Measurements from ENCODE around the gene PAK1IP1.
"Not testable (repeated sequence)": the region's sequence is repeated elsewhere in the genome, so short reads cannot be mapped to it uniquely, and the experiment has no call there.

Gene PAK1IP1

DNA sequence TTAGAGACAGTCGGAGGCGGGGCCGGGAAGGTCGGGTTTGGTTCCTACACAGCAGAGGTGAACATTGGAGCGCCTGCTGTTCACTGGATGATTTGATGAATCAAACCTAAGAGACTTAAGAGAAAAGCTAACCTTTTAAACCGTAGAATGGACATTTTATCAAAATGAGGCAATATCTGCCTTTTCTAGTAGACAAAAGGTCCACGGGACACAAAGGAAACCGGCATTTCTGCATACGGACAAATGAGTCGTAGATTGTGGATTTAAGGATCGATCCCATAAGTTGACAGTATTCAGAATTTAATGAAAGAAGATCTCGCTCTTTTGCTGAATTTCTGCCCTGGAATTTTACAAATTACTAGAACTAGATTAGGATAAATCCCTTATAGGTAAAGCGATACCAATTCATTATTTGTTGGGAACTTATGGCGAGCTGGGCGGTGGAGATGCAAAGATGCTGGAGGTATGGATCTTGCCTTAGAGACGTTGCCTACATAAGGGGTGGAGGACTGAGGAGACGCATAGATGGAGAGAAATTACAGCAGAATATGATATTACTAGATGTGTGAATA lies 400 bp downstream of the PAK1IP1 start:
- DNase-seq = no peak

DNA sequence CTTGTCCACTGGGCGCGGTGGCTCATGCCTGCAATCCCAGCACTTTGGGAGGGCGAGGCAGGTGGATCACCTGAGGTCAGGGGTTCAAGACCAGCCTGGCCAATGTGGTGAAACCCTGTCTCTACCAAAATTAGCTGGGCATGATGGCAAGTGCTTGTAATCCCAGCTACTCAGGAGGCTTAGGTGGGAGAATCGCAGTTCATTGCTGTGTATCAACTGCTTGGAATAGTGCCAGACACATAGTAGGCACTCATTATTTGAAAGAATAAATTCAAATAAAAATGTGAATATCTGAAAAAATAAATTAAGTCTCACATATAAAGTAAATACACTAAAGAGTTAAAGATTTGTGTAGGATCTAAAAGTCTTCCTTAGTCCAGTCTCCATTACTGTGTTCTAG lies 1.9 kb downstream of the PAK1IP1 start:
- no peak for DNase-seq

DNA sequence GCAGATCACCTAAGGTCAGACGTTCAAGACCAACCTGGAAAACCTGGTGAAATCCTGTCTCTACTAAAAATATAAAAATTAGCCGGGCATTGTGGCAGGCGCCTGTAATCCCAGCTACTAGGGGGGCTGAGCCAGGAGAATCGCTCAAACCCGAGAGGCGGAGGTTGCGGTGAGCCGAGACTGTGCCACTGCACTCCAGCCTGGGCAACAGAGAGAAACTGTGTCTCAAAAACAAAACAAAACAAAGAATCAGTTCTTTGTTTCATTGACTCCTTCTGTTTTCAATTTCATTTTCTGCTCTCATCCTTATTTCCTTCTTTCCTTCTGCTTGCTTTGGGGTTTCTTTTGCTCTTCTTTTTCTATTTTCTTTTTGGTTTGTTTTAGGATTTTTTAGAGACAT lies 19.2 kb downstream of the PAK1IP1 start:
- DNase-seq = no peak

DNA sequence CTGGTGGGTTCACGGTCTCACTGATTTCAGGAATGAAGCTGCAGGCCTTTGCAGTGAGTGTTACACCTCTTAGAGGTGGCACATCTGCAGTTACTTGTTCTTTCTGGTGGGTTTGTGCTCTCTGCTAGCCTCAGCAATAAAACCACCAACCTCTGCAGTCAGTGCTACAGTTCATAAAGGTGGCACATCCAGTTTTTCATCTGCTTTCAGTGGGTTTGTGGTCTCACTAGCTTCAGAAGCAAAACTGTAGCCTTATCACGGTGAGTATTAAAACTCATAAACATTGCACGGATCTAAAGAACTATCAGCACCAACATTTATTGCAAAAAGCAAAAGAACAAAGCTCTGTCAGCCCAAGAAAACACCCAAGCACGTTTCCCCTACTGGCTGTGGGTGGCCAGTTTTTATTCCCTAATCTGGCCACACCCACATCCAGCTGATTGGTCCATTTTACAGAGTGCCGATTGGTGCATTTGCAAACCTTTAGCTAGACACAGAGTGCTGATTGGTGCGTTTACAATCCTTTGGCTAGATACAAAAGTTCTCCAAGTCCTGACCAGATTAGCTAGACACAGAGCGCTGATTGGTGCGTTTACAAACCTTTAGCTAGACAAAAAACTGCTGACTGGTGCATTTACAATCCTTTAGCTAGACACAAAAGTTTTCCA lies 24.7 kb downstream of the PAK1IP1 start:
- DNase-seq = peak; percentile 34

DNA sequence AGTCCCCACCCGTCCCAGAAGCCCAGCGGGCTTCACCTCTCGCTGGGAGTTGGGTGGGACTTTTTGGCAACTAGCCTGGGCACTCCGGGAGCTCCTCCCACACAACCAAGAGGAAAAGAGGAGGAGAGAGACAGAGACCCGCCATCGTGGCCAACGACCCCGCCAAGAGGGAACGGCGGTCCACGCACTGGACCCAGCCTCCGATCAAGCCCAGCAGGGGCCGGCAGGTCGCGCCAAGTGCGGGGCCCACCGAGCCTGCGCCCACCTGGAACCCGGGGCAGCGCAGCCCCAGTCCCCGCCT lies 25.1 kb downstream of the PAK1IP1 start:
- DNase-seq = no peak

DNA sequence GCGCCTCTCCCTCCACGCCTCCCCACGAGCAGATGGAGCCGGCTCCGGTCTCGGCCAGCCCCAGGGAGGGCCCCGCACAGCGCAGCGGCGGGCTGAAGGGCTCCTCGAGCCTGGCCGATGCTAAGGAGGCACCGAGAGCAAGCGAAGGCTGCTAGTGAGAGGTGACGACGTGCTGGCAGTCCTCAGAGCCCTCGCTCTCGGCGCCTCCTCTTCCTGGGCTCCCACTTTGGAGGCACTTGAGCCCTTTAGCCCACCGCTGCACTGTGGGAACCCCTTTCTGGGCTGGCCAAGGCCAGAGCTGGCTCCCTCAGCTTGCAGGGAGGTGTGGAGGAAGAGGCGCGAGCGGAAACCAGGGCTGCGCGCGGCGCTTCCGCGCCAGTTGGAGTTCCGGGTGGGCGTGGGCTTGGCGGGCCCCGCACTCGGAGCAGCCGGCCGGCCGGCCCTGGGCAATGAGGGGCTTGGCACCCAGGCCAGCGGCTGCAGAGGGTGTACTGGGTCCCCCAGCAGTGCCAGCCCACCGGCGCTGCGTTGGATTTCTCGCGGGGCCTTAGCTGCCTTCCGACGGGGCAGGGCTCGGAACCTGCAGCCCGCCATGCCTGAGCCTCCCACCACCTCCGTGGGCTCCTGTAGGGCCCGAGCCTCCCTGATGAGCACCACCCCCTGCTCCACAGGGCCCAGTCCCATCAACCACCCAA lies 25.6 kb downstream of the PAK1IP1 start:
- peak; percentile 63 for DNase-seq

DNA sequence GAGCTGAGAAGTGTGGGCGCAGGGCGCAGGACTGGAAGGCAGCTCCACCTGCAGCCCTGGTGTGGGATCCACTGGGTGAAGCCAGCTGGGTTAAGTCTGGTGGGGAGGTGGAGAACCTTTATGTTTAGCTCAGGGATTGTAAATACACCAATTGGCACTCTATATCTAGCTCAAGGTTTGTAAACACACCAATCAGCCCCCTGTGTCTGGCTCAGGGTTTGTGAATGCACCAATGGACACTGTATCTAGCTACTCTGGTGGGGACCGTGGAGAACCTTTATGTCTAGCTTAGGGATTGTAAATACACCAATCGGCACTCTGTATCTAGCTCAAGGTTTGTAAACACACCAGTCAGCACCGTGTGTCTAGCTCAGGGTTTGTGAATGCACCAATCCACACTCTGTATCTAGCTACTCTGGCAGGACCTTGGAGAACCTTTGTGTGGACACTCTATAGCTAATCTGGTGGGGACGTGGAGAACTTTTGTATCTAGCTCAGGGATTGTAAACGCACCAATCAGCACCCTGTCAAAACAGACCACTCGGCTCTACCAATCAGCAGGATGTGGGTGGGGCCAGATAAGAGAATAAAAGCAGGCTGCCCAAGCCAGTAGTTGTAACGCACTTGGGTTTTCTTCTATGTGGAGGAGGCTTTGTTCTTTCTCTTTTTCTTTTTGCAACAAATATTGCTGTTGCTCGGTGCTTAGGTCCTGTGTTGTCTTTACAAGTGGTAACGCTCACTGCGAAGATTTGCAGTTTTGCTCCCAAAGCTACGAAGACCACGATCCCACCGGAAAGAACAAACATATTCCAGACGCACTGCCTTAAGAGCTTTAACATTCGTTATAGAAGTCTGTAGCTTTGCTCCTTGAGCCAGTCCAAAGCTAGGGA lies 26.4 kb downstream of the PAK1IP1 start:
- not testable (repeated sequence) for DNase-seq

DNA sequence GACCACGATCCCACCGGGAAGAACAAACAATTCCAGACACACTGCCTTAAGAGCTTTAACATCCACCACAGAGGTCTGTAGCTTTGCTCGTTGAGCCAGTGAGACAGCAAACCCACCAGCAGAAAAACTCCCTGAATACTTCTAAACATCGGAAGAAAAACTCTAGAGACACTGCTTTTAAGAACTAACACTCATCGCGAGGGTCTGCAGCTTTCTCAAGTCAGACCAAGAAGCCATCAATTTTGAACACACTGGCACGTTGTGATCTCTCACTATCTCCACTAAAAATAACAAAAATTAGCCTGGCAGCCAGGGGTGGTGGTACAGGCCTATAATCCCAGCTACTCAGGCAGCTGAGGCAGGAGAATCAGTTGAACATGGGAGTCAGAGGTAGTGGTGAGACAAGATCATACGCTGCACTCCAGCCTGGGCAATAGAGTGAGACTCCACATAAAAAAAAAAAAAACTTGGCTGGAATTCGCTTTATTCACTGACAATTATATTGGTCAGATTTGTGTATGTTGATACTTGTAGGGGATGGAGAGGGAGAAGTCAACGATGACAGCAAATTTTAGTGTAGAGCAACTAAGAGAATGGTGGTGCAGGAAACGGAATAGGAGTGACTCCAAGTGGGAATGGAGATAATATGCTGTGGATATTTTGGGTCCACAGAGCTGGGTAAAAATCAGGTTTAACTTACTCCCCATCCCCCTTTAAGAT lies 27.2 kb downstream of the PAK1IP1 start:
- DNase-seq = no peak

DNA sequence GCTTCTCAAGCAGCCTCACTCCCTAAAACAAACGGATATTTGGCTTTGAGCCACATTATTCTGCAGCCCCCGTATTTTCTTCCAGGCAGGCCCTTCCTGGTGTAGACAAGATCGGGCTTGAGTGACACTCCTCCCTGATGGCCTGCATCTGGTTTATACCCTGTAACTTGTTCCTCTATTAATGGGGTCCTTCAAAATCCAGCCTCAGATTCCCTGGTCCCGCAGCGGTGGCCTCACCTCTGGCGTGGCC lies 27.7 kb downstream of the PAK1IP1 start:
- no peak for DNase-seq

DNA sequence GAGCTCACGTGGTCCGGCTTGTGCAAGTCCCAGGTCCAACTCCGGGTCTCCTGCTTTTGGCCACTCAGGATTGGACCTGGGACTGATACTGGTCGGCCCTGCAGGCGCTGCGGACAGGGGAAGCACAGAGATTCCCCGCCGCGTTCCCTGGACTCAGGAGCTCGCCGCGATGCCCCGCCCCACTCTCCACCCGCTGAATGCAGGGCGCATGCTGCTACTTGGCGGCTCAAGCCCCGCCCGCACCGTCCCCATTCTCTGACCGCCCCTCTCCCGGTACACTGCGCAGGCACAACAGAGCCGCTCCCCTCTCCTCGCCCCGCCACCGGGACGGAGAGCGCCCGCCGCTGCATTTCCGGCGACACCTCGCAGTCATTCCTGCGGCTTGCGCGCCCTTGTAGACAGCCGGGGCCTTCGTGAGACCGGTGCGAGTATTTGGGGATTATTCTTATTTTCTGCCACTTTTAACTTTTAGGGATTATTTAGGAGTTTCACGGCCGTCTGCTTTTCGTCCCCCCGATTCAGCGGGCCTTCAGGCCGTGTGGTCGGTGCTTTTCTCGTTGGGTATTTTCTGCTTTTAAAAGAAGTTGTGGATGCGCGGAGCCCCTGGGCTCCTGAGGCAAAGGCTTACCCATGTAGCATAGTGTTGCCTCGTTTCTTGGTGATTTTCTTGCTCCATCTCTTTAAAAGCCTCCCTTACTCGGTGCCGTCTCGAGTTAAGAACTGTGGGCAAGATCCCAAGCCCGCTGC lies 28.2 kb downstream of the PAK1IP1 start, which contains the start of gene TMEM14C:
Gene TMEM14C (plus strand): TSS at position 251 of the 747 bp plus-strand sequence. CDS start 1,544 bp downstream, outside the sequence.
- DNase-seq = peak; percentile 82

DNA sequence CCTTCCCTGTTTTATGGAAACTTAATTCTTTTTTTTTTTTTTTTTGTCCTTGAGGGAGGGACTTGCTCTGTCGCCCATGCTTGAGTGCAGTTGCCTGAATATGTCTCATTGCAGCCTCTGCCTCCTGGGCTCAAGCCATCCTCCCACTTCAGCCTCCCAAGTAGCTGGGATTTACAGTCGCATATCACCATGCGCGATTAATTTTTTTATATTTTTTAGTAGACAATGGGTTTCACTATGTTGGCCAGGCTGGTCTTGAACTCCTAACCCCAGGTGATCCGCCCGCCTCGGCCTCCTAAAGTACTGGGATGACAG lies 28.8 kb downstream of the PAK1IP1 start:
- no peak for DNase-seq

DNA sequence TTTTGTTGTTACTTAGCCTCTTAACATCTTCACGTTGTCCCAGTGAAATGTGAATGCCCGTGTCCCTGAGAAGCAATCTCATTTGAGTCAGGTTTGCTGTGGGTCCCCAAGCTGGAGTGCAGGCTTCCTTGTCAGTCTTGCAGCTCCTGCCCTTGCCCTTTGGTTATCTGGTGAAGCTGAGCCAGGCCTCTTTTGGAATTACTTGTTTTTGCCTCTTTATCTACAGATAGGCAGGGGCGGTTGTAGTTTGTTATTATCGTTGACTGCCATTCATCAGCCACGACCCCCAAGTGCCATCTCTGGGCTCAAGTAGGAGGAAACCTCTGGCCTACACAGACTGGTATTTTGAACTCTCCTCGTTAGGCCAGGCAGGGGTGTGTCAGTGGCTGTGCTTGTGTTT lies 30.3 kb downstream of the PAK1IP1 start:
- DNase-seq = no peak

DNA sequence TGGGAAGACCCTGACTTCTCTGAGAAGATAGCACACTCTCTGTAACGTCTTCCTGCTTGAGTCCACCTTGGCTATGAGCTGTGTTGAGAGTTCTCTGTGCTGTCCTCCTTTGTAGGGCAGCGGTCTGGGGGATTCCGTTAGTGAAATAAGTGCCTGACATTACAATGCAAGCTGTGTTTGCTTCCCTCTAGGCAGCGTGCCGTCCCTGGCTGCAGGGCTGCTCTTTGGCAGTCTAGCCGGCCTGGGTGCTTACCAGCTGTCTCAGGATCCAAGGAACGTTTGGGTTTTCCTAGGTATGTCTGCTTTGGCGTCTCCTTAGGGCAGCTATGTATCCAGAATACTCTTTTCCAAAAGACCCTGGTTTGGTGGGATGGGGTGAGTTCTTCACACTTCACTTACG lies 30.9 kb downstream of the PAK1IP1 start:
- DNase-seq = no peak

DNA sequence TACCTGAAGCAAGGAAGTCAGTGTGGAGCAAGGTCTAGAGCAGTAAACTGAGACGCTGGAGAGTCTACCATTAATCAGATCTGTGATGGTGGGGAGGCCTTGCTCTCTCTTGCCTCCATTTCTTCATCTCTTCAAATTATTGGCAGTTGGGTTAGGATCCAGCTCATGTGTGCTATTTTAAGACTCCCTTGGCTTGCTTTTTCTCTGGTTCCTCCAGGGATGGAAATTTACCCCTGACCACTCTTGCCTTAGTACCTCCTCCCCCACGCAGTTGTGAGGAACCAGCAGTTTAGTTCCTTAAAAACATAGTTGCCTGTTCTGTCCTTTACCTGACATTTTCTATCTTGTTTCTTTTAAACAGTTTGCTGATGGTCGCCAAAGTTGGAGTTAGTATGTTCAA lies 35.5 kb downstream of the PAK1IP1 start:
- no peak for DNase-seq

DNA sequence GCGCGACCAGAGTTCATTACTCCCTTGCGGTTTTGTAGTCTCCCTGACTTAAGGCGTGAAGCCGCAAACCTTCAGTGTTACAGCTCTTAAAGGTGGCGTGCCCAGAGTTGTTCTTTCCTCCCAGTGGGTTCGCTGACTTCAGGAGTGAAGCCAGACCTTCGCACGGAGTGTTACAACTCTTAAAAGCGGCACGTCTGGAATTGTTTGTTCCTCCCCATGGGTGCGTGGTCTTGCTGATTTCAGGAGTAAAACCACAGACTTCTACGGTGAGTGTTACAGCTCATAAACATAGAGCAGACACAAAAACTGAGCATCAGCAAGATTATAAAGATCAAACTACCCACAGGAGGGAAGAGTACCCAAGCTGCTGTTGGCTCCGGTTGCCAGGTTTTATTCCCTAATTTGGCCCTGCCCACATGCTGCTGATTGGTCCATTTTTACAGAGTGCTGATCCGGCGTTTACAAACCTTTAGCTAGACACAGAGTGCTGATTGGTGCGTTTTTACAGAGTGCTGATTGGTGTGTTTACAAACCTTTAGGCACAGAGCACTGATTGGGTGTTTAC lies 38.5 kb downstream of the PAK1IP1 start:
- no peak for DNase-seq

DNA sequence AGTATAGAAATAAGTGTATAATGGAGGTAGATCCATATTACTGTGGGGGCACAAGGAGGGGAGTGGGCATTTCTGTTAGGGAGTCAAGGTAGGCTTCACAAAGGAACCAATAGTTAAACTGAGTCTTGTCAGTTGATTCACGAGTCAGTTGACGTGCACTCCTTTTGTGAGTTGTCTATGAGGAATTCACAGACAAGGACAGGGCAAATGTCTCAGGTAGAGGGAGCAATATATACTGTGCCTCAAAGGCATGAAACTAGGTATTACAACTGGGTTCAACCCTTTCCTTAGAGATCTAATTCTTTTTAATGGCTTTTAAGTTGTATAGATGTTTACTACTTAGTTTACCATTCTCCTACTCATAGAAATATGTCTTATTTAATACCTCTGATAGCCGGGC lies 39.1 kb downstream of the PAK1IP1 start:
- no peak for DNase-seq

DNA sequence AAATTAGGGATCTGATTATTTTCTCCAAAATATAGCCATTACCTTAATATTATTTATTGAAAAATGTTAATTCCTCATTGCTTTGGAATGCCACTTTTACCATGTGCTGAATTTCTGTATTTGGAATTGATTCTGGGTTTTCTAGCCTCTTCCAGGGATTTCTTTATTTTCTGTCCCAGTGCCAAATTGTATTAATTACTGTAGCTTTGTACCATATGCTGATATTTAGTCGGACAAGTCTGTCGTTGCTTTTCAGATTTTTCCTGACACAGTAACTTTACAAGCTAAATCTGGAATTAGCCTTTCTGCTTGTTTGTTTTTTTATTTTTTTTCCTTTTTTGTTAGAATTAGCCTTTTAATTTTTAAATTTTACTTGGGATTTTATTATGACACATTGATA lies 42.0 kb downstream of the PAK1IP1 start:
- DNase-seq = no peak

DNA sequence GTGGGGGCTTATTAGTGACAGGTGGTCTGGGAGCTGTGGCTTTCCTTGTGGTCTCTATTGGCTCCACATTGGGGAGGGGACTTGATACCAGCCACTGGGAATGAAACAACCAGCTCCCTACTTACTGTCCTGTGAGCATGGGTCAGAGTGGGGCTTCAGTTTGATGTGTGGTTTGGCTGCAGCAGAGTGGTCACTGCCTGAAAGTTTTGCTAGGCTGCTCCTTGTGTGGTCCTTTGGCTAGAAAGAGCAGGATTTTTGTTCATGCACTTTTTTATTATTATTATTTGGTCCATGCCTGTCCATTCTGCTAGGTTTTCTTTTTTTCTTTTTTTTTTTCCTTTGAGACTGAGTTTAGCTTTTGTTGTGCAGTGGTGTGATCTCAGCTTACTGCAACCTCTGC lies 45.3 kb downstream of the PAK1IP1 start:
- DNase-seq = no peak

DNA sequence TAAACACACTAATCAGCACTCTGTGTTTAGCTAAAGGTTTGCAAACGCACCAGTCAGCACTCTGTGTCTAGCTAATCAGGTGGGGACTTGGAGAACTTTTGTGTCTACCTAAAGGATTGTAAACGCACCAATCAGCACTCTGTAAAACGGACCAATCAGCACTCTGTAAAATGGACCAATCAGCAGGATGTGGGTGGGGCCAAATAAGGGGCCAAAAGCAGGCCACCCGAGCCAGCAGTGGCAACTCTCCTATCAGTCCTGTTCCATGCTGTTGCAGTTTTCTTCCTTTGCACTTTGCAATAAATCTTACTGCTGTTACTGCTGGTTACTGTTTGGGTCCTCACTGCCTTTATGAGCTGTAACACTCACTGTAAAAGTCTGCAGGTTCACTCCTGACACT lies 46.9 kb downstream of the PAK1IP1 start:
- DNase-seq = not testable (repeated sequence)

DNA sequence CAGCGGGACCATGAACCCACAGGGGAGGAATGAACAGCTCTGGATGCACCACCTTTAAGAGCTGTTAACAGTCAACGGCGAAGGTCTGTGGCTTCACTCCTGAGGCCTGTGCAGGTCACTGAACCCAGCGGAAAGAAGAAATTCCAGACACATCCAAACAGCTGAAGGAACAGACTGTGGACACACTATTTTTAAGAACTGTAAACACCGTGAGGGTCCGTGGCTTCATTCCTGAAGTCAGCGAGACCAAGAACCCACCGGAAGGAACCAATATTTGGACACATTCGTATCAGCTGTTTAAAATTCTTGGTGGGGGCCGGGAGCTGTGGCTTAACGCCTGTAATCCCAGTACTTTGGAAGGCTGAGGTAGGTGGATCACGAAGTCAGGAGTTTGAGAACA lies 47.5 kb downstream of the PAK1IP1 start:
- DNase-seq = no peak

DNA sequence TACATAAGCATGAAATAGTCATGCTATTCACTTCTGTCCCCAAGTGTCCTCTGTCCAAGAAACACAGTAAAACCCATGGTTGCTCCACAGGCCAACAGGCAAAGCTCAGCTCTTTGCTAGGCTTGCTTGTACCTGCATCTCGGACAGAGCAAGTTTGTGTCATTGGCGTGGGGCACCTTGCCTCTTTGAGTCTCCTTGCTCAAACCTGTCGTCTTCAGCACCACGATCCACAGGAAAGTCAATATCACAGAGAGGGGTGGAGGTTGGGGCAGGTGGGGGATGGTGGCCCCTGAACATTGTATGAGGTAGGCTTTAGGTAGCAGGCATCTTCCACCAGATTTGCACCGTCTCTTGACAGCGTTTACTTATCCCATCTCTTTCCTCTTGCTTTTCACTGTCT lies 48.7 kb downstream of the PAK1IP1 start:
- DNase-seq = no peak

DNA sequence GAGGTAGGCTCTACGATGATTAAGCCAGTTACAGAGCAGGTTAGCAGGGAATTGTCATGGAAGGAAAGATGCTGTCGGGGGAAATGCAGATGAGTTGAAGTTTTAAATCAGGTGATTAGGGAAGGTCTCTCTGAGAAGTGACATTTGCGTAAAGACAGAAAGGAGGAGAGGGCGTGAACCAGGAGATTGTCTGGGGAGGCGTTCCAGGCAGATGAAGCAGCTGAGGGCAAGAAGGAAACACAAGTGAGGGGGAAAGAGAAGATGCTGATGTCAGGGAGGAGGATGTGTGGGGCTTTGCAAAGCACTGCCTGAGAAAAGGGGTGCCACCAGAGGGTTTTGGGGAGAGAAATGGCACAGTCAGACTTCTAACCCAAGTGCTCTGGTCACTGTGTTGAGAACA lies 50.3 kb downstream of the PAK1IP1 start:
- DNase-seq = no peak
